Measurements from ENCODE around the gene ARHGAP31. TPM values are rescaled to one million over a fixed set of nuclear protein-coding genes. Genes with fewer than 3 reads are reported as not detected.

The ARHGAP31 gene
- polyA plus RNA-seq, 1 donor from 2014 or later = not detected

DNA sequence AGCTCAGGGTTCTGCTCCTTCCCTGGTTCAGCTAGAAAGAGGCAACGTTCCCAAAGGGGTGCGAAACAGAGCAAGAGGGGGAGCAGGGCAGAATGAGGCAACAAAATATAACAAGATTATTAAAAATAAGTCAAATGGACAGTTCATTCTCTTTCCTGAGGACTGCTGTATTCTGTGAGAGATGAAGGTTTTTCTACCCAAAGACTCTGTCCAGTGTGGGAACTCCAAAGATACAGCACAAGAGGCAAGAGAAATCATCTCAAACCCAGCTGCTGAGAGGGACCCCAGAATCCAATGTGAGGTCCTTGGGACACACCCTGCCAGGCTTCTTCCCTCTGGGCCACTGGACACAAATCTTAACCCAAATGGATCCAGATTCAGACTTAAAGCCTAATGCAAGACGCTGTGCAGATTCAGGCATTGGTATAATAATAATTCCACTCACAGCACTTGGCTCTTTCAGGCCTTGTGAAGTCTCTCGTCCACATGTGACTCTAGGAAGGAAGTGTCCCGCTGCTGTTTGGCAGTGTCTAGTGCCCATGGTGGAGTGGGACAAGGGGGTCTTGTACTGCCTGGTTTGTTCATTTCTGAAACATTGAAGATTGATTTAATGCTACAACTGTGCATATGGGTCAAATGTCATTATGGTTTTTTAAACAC is 14.5 kb upstream of the ARHGAP31 start:
- Histone ChIP-seq H3K9me3 (ENCODE audit: low read length) (no peaks in the 10 kb centered on the region), H3K4me2 (ENCODE audit: low read length) (no peak overlapping the region), H3K9me2 (ENCODE audit: insufficient read depth, low read length) (no peaks in the 10 kb centered on the region), H3K27ac (ENCODE audit: low read length) (no peak overlapping the region), H3K4me3 (ENCODE audit: low read length) (no peak overlapping the region), H4K20me1 (ENCODE audit: insufficient read depth) (no peaks in the 10 kb centered on the region), H3K9ac (ENCODE audit: low read length) (no peak overlapping the region), H3K36me3 (ENCODE audit: insufficient read depth, low read length) (no peaks in the 10 kb centered on the region), H3K79me2 (replicated peaks; ENCODE audit: insufficient read depth, low read length) (no peaks in the 10 kb centered on the region), H3K27me3 (ENCODE audit: insufficient read depth, low read depth, low read length) (no peaks in the 10 kb centered on the region), H2AFZ (ENCODE audit: low read depth, low read length) (no peak overlapping the region), H3F3A (ENCODE audit: insufficient read depth, low read length, poor library complexity, severe bottlenecking) (no peaks in the 10 kb centered on the region)
- TF ChIP-seq EP300 (conservative IDR thresholded peaks at IDR 0.05; ENCODE audit: poor library complexity, severe bottlenecking) (no peak), TAF1 (IDR thresholded peaks at IDR 0.05; ENCODE audit: low read depth) (no peak)

DNA sequence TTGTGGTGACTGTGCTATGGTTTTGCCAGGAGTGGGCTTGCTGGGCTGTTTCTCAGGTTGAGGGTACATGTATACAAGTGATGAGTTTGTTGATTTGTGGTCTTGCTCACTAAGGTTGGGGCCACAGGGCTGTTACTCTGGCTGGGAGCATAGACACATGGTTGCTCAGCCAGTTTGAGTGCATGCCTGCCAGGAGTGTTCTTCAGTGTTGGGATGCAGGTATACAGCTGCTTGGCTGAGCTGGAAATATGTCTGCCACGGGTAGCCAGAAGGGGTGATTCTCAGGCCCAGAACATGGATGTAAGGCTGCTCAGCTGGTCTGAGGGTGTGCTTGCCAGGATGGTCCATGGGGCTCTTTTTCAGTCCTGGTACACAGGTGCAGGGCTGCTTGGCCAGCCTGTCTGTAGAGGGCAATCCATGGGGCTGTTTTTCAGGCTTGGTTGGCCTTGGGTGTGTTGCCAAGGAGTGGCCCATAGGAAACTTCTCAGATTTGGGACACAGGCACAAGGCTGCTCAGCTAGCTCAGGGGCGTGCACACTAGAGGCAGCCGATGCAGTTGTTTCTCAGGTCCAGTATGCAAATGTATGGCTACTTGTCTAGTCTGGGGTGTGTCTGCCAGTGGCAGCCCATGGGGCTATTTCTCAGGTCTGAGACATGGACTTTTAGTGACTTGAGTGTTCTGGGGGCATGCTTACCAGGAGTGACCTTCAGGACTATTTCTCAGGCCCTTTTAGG is 5.3 kb upstream of the ARHGAP31 start:
- H3K9me2 ChIP-seq (ENCODE audit: insufficient read depth, low read length) = no peaks in the 10 kb centered on the region
- H3K27ac ChIP-seq (ENCODE audit: low read length) = no peak overlapping the region
- H3K9me3 ChIP-seq (ENCODE audit: low read length) = no peaks in the 10 kb centered on the region
- no peaks in the 10 kb centered on the region for H3F3A ChIP-seq (ENCODE audit: insufficient read depth, low read length, poor library complexity, severe bottlenecking)
- no peak overlapping the region for H3K4me2 ChIP-seq (ENCODE audit: low read length)
- no peaks in the 10 kb centered on the region for H4K20me1 ChIP-seq (ENCODE audit: insufficient read depth)
- no peak overlapping the region for H3K9ac ChIP-seq (ENCODE audit: low read length)
- H3K36me3 ChIP-seq (ENCODE audit: insufficient read depth, low read length) = no peaks in the 10 kb centered on the region
- no peaks in the 10 kb centered on the region for H3K79me2 ChIP-seq (replicated peaks; ENCODE audit: insufficient read depth, low read length)
- TF ChIP-seq, protein P1, sequence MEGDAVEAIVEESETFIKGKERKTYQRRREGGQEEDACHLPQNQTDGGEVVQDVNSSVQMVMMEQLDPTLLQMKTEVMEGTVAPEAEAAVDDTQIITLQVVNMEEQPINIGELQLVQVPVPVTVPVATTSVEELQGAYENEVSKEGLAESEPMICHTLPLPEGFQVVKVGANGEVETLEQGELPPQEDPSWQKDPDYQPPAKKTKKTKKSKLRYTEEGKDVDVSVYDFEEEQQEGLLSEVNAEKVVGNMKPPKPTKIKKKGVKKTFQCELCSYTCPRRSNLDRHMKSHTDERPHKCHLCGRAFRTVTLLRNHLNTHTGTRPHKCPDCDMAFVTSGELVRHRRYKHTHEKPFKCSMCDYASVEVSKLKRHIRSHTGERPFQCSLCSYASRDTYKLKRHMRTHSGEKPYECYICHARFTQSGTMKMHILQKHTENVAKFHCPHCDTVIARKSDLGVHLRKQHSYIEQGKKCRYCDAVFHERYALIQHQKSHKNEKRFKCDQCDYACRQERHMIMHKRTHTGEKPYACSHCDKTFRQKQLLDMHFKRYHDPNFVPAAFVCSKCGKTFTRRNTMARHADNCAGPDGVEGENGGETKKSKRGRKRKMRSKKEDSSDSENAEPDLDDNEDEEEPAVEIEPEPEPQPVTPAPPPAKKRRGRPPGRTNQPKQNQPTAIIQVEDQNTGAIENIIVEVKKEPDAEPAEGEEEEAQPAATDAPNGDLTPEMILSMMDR (IDR thresholded peaks at IDR 0.05; ENCODE audit: poor library complexity, severe bottlenecking) = no peak
- no peak for TF ChIP-seq POLR2AphosphoS5 (IDR thresholded peaks at IDR 0.05)
- no peak for TF ChIP-seq EZH2 (IDR thresholded peaks at IDR 0.05; ENCODE audit: borderline replicate concordance, insufficient read depth, low read length, poor library complexity, severe bottlenecking)
- no peak for TF ChIP-seq RAD21 (conservative IDR thresholded peaks at IDR 0.05)
- TF ChIP-seq, protein P2, sequence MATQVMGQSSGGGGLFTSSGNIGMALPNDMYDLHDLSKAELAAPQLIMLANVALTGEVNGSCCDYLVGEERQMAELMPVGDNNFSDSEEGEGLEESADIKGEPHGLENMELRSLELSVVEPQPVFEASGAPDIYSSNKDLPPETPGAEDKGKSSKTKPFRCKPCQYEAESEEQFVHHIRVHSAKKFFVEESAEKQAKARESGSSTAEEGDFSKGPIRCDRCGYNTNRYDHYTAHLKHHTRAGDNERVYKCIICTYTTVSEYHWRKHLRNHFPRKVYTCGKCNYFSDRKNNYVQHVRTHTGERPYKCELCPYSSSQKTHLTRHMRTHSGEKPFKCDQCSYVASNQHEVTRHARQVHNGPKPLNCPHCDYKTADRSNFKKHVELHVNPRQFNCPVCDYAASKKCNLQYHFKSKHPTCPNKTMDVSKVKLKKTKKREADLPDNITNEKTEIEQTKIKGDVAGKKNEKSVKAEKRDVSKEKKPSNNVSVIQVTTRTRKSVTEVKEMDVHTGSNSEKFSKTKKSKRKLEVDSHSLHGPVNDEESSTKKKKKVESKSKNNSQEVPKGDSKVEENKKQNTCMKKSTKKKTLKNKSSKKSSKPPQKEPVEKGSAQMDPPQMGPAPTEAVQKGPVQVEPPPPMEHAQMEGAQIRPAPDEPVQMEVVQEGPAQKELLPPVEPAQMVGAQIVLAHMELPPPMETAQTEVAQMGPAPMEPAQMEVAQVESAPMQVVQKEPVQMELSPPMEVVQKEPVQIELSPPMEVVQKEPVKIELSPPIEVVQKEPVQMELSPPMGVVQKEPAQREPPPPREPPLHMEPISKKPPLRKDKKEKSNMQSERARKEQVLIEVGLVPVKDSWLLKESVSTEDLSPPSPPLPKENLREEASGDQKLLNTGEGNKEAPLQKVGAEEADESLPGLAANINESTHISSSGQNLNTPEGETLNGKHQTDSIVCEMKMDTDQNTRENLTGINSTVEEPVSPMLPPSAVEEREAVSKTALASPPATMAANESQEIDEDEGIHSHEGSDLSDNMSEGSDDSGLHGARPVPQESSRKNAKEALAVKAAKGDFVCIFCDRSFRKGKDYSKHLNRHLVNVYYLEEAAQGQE (IDR thresholded peaks at IDR 0.05; ENCODE audit: borderline replicate concordance) = no peak
- no peak for TF ChIP-seq MXI1 (conservative IDR thresholded peaks at IDR 0.05; ENCODE audit: poor library complexity, severe bottlenecking)
- no peak for TF ChIP-seq EP300 (conservative IDR thresholded peaks at IDR 0.05; ENCODE audit: poor library complexity, severe bottlenecking)
- TF ChIP-seq SMC3 (conservative IDR thresholded peaks at IDR 0.05; ENCODE audit: poor library complexity) = no peak
- no peak for TF ChIP-seq TAF1 (IDR thresholded peaks at IDR 0.05; ENCODE audit: low read depth)
- peaks cover 15% of the 10 kb centered on the region for H3K27me3 ChIP-seq (ENCODE audit: insufficient read depth, low read depth, low read length)
- H3K4me3 ChIP-seq (ENCODE audit: low read length) = no peak overlapping the region
- no peak overlapping the region for H2AFZ ChIP-seq (ENCODE audit: low read depth, low read length)

Measured in neural cell (in vitro differentiated cells).